IPS-15b (cell line): ENCODE measurements around the gene AFF2.

ENCODE experiments used
- H3K27me3 ChIP-seq: one replicate; pipeline ENCODE4 v1.6.1; 2013; ENCODE audit warnings: low read length; ENCODE audit not compliant: control insufficient read depth, insufficient read depth
- H3K36me3 ChIP-seq: one replicate; pipeline ENCODE4 v1.6.1; 2013; ENCODE audit warnings: low read length; ENCODE audit not compliant: control insufficient read depth, insufficient read depth
- H3K4me1 ChIP-seq: one replicate; pipeline ENCODE4 v1.6.1; 2013; ENCODE audit warnings: mild to moderate bottlenecking, low read length; ENCODE audit not compliant: control insufficient read depth, insufficient read depth
- H3K4me3 ChIP-seq: one replicate; pipeline ENCODE4 v1.5.1; 2013; ENCODE audit warnings: low read depth, low read length
- H3K9ac ChIP-seq: one replicate; pipeline ENCODE4 v1.6.1; 2013; ENCODE audit warnings: low read depth, mild to moderate bottlenecking, low read length
- H3K9me3 ChIP-seq: one replicate; pipeline ENCODE4 v1.6.1; 2013; ENCODE audit warnings: mild to moderate bottlenecking, low read length; ENCODE audit not compliant: control insufficient read depth, insufficient read depth

Gene AFF2

DNA sequence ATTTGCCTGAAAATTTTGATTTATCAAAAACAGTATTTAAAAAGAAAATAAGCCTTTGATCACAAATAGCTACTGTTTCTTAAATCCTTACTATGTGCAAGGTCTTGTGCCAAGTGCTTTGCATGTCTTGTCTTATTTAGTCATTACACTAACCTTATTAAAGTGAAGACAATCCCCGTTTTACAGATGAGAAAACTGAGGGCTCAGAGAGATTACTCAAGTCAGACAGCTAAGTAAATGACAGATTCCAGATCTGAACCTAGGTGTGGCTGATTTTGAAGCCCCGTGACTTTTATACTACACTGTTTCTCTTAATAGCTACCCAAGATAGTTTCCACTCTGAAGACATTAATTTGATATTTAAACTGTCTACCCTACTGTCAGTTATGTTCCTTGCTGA is 38.2 kb downstream of the AFF2 start:
- H3K9ac ChIP-seq = no peak overlapping the region
- no peaks in the 10 kb centered on the region for H3K36me3 ChIP-seq
- H3K4me1 ChIP-seq = peaks cover 6% of the 10 kb centered on the region
- no peaks in the 10 kb centered on the region for H3K9me3 ChIP-seq
- no peaks in the 10 kb centered on the region for H3K27me3 ChIP-seq
- no peak overlapping the region for H3K4me3 ChIP-seq

- Histone ChIP-seq H3K27me3 (no peaks in the 10 kb centered on the region), H3K9me3 (no peaks in the 10 kb centered on the region), H3K9ac (no peak overlapping the region), H3K4me3 (no peak overlapping the region), H3K36me3 (no peaks in the 10 kb centered on the region), H3K4me1 (peaks cover 6% of the 10 kb centered on the region)
Measured at GRCh38 chrX:148540114-148540513, 39.7 kb downstream of the AFF2 start.

DNA sequence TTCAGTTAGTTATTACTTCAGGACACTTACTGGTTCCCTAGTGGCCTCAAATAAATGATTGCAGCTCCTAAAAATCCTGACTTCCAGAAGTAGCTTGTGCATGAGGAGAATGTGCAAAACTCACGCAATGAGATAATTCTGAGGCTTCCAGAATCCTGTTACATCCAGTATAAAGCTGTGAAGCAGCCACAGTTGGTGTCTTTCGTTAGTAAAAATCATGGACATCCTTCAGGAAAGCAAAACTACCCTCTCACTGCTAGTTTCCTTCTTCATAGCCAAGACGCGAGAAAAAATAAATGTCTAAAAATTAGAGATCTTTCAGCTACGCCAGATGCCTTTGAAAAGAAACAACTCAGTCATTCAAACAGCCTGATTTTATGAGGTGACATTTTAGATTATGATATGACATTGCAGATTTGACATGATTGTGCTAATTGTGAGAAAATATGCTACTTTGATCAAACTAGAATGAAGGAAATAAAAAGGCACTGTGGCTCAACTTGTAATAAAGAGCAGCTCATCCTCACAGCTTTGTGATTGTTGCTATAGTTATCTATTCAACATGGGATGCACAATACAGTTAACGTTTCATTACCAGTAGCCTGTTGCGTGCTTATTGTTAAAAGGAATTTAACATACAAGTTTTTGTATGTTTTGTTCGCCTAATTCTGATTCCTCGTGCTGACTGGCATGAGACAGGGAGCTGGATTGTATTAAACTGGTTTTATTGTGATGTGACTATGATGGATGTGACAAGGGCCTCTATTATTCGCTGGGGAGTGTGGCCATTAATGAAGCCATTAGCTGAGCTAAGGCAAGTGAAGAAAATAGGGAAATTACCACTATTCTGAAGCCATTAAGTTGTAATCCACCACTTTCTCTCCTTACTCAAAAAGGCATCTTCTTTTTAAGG is 40.5 kb downstream of the AFF2 start:
- Histone ChIP-seq H3K9me3 (no peaks in the 10 kb centered on the region), H3K9ac (no peak overlapping the region), H3K4me3 (no peak overlapping the region), H3K36me3 (no peaks in the 10 kb centered on the region), H3K4me1 (peaks cover 6% of the 10 kb centered on the region), H3K27me3 (no peaks in the 10 kb centered on the region)

GRCh38 chrX:148541584-148541940 is 41.1 kb downstream of the AFF2 start:
- Histone ChIP-seq H3K27me3 (no peaks in the 10 kb centered on the region), H3K36me3 (no peaks in the 10 kb centered on the region), H3K4me3 (no peak overlapping the region), H3K9ac (no peak overlapping the region), H3K9me3 (no peaks in the 10 kb centered on the region), H3K4me1 (peaks cover 6% of the 10 kb centered on the region)

GRCh38 chrX:148542481-148543255 is 42.3 kb downstream of the AFF2 start:
- Histone ChIP-seq H3K4me1 (peaks cover 6% of the 10 kb centered on the region), H3K9ac (no peak overlapping the region), H3K4me3 (no peak overlapping the region)

DNA sequence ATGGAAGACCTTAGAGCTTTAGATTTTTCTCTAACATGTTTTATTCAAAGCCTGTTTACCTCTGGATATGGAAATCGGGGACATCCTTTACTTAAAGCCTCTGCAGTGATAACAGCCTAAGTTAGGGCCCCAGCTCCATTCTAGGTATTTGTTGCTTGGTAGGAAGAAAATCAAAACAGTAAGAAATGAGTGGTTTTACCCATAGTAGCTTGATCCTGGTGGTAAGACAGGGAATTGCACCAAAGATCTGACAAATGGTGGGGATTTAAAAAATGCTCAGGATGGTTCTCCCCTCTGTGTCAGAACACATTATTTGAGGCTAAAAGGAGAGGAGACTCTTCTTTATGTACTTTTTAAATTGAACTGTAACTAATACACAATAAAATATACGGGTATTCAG is 52.4 kb downstream of the AFF2 start:
- no peaks in the 10 kb centered on the region for H3K27me3 ChIP-seq
- no peaks in the 10 kb centered on the region for H3K9me3 ChIP-seq
- H3K4me3 ChIP-seq = no peak overlapping the region
- H3K4me1 ChIP-seq = peaks cover 2% of the 10 kb centered on the region
- no peak overlapping the region for H3K9ac ChIP-seq
- no peaks in the 10 kb centered on the region for H3K36me3 ChIP-seq

More at GRCh38 chrX:148542481-148543255, 42.3 kb downstream of the AFF2 start:
- Histone ChIP-seq H3K9me3 (no peaks in the 10 kb centered on the region), H3K36me3 (no peaks in the 10 kb centered on the region), H3K27me3 (no peaks in the 10 kb centered on the region)

GRCh38 chrX:148555101-148555500 is 54.7 kb downstream of the AFF2 start:
- H3K4me1 ChIP-seq = peaks cover 2% of the 10 kb centered on the region
- H3K9me3 ChIP-seq = no peaks in the 10 kb centered on the region
- no peaks in the 10 kb centered on the region for H3K27me3 ChIP-seq
- no peaks in the 10 kb centered on the region for H3K36me3 ChIP-seq
- H3K4me3 ChIP-seq = no peak overlapping the region
- H3K9ac ChIP-seq = no peak overlapping the region

- H3K9me3 ChIP-seq = no peaks in the 10 kb centered on the region
- H3K36me3 ChIP-seq = no peaks in the 10 kb centered on the region
- no peaks in the 10 kb centered on the region for H3K27me3 ChIP-seq
- peaks cover 2% of the 10 kb centered on the region for H3K4me1 ChIP-seq
- H3K9ac ChIP-seq = no peak overlapping the region
- H3K4me3 ChIP-seq = no peak overlapping the region
Measured at GRCh38 chrX:148555571-148556243, 55.3 kb downstream of the AFF2 start.

DNA sequence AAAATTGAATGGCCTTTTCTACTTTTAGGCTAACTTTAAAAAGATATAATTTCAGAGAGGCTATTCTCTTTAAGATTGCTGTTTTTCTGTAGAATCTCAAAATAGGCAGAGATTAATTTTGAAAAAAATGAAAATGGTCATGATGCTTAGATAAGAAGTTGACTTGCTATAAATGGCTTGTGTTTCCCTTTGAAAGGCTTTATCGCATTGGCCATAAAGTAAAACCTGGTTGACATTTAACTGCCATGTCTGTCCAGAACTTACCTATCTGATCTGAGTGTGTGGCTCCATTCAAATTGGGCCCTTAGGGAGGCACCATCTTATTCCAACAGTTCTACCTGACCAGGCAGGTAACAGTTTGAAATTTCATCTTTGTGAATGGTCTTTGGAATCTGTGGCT is 56.1 kb downstream of the AFF2 start:
- no peak overlapping the region for H3K4me3 ChIP-seq
- H3K27me3 ChIP-seq = no peaks in the 10 kb centered on the region
- H3K9ac ChIP-seq = no peak overlapping the region
- H3K9me3 ChIP-seq = no peaks in the 10 kb centered on the region
- H3K36me3 ChIP-seq = no peaks in the 10 kb centered on the region
- peaks cover 2% of the 10 kb centered on the region for H3K4me1 ChIP-seq

DNA sequence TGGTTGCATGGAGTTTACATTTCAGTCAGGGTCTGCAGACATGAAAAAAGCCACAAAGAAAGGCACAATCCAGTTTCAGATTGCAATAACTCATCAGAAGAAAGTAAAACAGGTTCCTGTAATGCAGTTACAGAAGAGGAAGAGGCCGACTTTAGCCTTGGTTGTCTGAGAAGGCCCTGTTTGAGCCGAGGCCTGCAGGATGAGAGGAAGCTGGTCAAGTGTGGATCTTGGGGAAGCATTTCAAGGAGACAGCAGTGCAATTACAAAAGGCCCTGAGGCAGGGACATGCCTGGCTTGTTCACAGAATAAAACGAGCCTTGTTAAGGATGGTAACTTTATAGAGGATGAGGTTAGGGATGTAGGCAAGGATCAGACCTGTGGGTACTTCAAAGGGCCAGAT is 62.4 kb downstream of the AFF2 start:
- Histone ChIP-seq H3K9ac (no peak overlapping the region), H3K9me3 (peaks cover 4% of the 10 kb centered on the region), H3K36me3 (no peaks in the 10 kb centered on the region), H3K27me3 (no peaks in the 10 kb centered on the region), H3K4me1 (no peaks in the 10 kb centered on the region), H3K4me3 (no peak overlapping the region)

- no peak overlapping the region for H3K4me3 ChIP-seq
- no peaks in the 10 kb centered on the region for H3K27me3 ChIP-seq
- H3K9ac ChIP-seq = no peak overlapping the region
- H3K36me3 ChIP-seq = no peaks in the 10 kb centered on the region
- peaks cover 2% of the 10 kb centered on the region for H3K4me1 ChIP-seq
- H3K9me3 ChIP-seq = peaks cover 4% of the 10 kb centered on the region
Measured at GRCh38 chrX:148567229-148567628, 66.8 kb downstream of the AFF2 start.
